Prostate gland (tissue), 2 donors: ENCODE data around the gene FAM170B.

Source experiments
- POLR2A ChIP-seq: fragments of 450-650 bp; IDR thresholded peaks from one replicate; pipeline ENCODE4 v1.6.1; 2016; ENCODE audit warnings: antibody characterized with exemption, mild to moderate bottlenecking
- POLR2AphosphoS5 ChIP-seq: sonication (generic); formaldehyde crosslinking; IDR thresholded peaks from one replicate; pipeline ENCODE4 v1.6.1; 2017; ENCODE audit warnings: antibody characterized with exemption
- TF ChIP-seq, protein P1 (sequence below), 4 experiments: fragments of 200-600 bp in 2 of 4; fragments of 450-650 bp in 2 of 4; sonication (generic) in 2 of 4; IDR thresholded peaks; 1 replicate in 3 of 4; 2 replicates in 1 of 4; pipeline ENCODE4 v1.5.1; 2016 to 2019; ENCODE audit warnings: antibody characterized with exemption in 4 of 4, mild to moderate bottlenecking in 2 of 4, moderate library complexity in 2 of 4

DNA sequence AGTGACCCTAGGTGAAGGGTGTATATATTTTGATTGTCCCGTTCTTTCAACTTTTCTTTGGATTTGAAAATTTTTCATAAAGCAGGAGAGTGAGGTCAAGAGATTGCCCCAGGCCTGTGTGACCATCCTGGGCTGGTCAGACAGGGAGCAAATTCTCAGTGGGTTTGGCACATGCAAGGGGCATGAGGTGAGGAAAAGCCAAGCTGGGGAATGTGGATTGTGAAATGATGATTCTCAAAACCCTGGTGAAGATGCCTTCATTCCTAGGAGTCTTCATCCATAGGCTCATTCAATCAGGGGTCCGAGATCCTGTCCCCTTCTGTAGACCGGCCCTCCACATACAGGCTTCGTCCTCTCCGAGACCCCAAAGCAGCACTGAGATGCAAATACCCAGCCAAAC, 27.0 kb upstream of the FAM170B start:
- TF ChIP-seq POLR2AphosphoS5 (no peak), POLR2A (no peak)
- TF ChIP-seq, protein P1, sequence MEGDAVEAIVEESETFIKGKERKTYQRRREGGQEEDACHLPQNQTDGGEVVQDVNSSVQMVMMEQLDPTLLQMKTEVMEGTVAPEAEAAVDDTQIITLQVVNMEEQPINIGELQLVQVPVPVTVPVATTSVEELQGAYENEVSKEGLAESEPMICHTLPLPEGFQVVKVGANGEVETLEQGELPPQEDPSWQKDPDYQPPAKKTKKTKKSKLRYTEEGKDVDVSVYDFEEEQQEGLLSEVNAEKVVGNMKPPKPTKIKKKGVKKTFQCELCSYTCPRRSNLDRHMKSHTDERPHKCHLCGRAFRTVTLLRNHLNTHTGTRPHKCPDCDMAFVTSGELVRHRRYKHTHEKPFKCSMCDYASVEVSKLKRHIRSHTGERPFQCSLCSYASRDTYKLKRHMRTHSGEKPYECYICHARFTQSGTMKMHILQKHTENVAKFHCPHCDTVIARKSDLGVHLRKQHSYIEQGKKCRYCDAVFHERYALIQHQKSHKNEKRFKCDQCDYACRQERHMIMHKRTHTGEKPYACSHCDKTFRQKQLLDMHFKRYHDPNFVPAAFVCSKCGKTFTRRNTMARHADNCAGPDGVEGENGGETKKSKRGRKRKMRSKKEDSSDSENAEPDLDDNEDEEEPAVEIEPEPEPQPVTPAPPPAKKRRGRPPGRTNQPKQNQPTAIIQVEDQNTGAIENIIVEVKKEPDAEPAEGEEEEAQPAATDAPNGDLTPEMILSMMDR (IDR thresholded peaks at IDR 0.05): no peak
